NOMO-1 treated with DMSO at 0.1 percent for 48 hours (cell line): ENCODE results near the gene EXOC4.
"Not testable (repeated sequence)": the region's sequence is repeated elsewhere in the genome, so short reads cannot be mapped to it uniquely, and the experiment has no call there.

ENCODE experiments used
- DNase-seq: peaks from one replicate; lab custom pipeline; 2025; ENCODE audit not compliant: unreplicated experiment; lab: John Stamatoyannopoulos, UW

The EXOC4 gene

GRCh38 chr7:133961724-133962123, 708.8 kb downstream of the EXOC4 start:
- no peak for DNase-seq

DNA sequence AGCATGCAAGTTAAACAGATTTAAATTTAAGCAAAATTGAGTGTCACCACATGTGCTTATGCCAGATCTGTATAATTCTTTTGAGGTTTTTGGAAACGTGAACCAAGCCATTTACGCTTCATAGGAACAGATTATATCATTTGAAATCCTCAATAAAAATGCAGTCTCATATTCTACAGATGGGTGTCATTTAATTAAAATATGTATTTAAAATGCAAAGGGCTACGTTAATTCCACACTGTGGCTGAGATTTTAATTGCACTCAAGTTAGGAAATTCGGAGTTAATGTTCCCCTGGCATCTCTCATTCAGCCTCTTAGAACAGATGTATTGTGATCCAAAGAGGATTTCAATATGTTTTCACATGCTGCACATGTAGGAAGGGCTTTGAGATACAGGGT, 709.8 kb downstream of the EXOC4 start:
- no peak for DNase-seq

DNA sequence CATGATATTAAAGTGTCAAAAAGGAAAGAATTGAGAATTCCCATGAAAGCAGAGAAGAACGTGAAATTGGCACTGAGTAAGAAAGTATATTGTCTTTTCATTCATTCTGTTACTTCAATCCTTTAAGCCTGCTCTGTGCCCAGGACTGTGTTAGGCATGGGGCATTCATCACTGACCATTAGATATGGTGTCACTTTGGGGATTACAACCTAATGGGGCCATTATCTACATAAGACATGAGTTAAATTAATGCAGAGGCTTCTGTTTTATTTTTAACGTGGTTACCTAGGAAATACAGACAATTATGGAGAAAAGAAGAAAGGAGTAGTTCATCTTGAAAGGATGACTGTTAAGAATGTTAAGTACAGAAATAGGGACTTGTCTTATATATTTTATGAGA, 710.8 kb downstream of the EXOC4 start:
- DNase-seq, result no peak

GRCh38 chr7:133971625-133972024, 718.7 kb downstream of the EXOC4 start:
- DNase-seq, result no peak

GRCh38 chr7:133973710-133974109, 720.8 kb downstream of the EXOC4 start:
- no peak for DNase-seq

DNA sequence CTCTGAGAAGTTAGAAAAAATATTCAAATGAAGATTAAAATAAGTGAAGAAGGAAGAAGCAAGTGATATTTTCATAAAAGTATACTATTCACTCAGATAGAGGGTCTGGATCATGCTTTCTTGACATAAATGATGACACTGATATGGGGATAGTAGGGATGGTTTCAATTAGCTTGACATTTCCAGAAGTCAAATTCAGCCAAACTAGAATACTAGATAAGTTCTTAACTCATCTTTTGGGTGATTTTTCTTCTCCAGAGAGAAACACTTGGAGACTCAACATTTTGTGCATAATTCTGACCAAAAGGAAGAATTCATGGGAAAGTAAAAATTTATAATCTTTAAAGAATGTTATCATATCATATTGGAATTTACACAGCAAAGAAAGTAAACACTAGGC, 722.3 kb downstream of the EXOC4 start:
- DNase-seq, result no peak

DNA sequence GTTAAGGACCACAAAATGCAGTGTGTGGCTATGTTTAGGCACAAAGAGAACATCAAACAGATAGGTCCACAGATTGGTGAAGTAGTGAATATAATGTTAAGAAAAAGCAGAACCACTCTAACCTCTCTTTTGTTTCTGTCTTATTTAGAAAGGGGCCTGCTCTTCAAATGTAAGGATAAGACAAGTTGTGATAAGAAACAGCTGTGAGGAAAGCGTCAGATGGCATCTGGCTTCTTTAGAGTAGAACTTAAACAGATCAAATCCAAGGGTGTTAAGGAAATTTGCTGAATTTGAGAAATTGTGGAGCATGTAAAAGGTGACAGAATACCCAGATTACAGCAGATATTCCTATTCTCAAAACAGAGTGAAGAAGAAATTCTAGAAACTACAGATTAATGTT, 723.3 kb downstream of the EXOC4 start:
- no peak for DNase-seq

- no peak for DNase-seq
Measured at GRCh38 chr7:133977409-133978274, 724.8 kb downstream of the EXOC4 start.

- DNase-seq, result no peak
Measured at GRCh38 chr7:133978502-133979295, 725.8 kb downstream of the EXOC4 start.

GRCh38 chr7:133980804-133981203, 727.9 kb downstream of the EXOC4 start:
- DNase-seq, result no peak

DNA sequence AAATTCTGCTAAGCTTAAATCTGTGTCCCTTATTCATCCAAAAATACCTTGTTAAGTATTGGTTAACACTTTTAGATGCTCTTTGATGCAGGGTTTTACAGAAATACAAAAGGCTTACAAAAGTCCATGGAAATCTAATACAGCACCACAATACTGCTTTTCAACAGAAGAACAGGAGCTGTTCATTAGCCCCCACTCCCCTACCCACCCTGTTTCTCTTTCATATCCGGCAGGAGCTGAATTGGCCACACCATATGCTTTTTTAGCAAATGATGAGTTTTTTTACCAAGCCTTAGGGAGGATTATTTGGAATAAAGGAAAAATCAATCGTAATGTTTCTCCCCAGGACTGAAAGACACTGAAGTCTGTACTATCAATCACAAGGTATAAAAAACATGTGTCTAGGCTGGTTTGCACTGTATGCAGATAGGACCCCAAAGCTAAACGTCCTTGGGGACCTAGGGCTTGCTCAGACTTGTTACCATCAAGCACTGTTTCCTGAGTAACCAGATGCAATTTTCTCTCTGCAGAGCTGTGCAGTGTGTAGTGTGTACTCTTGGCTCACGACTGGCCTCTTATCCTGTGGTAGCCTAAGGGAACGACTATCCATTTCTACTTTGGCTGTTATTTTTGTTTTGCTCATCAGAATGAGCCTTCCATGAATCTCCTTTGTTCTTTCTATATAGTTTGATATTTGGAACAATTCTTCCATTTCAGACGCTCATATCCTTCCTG, 731.0 kb downstream of the EXOC4 start:
- DNase-seq, result no peak

- no peak for DNase-seq
Measured at GRCh38 chr7:133985300-133985699, 732.4 kb downstream of the EXOC4 start.

DNA sequence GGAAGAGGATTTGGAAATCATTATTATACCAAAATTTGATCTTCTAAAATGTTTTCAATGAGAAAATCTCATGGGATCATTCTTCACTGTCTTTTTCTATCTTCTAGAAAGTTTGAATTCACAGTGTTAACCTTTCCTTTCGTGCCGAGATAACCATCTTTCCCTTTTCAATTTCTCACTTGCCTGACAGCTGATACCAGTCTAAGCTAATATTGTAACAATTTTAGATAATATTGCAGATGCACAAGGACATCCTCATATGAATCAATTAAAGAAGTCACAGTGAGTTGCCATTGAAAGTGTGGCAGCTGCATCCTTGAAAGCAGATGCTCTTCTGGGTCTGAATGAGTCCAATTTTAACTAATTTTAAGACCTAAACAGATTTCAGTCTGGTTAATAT, 734.7 kb downstream of the EXOC4 start:
- DNase-seq, result no peak

GRCh38 chr7:133993547-133993946, 740.7 kb downstream of the EXOC4 start:
- no peak for DNase-seq

DNA sequence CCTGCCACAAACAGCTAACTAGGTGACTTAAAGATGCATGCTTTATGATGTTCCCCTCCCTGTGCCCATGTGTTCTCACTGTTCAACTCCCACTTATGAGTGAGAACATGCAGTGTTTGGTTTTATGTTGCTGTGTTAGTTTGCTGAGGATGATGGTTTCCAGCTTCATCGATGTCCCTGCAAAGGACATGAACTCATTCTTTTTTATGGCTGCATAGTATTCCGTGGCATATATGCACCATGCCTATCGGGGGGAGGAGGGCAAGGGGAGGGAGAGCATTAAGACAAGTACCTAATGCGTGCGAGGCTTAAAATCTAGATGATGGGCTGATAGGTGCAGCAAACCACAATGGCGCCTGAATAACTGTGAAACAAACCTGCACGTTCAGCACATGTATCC, 741.2 kb downstream of the EXOC4 start:
- not testable (repeated sequence) for DNase-seq

- DNase-seq, result no peak
Measured at GRCh38 chr7:133997463-133997862, 744.6 kb downstream of the EXOC4 start.

GRCh38 chr7:133999178-133999577, 746.3 kb downstream of the EXOC4 start:
- DNase-seq, result no peak

DNA sequence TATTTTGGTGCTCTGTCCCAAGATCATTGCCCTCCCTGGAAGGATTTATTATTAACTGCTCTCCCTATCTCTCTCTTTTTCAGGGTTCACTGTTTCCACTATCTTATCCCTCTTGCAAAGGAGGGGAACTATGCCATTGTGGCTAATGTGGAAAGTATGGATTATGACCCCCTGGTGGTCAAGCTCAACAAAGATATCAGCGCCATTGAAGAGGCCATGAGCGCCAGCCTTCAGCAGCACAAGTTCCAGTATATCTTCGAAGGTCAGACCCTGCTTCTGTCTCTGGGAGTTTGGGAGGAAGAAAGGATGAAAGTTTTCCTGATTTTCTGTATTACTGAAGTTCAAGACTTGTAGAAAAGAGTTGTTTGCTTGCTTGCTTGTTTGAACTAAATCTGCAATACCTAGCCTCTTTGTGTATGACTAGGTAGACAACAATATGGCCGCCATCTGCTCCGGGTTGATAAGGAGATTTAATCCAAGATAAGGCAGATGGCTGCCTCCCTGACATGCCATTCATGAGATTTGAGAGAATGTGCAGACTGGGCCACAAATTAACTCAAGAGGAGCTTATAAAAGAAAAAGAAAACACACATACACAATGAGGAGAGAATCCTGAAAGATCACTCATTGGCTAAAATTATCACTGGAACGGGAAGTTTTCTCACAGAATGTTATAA, 752.1 kb downstream of the EXOC4 start:
- no peak for DNase-seq

GRCh38 chr7:134009314-134010110, 756.6 kb downstream of the EXOC4 start:
- no peak for DNase-seq

DNA sequence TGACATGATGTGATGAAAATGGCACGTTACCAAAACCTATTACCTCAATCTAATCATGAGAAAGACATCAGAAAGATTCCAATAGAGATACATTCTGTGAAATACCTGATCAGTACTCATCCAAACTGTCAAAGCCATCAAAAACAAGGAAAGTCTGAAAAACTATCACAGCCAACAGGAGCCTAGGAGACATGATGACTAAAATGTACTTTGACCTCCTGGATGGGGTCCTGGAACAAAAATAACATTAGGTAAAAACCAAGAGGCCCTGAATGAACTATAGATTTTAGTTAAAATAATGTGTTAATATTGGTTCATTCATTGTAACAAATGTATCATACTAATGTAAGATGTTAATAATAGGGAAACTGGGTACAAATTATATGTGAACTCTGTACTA, 760.4 kb downstream of the EXOC4 start:
- no peak for DNase-seq
